ENCODE results near the gene HOXC11. TPM values are rescaled to one million over a fixed set of nuclear protein-coding genes. Genes with fewer than 3 reads are reported as not detected.
A peak's percentile ranks its signal among the peaks of the same experiment; 100 is the strongest.

The HOXC11 gene
- total RNA-seq, 2 experiments from 2014 or later: not detected

DNA sequence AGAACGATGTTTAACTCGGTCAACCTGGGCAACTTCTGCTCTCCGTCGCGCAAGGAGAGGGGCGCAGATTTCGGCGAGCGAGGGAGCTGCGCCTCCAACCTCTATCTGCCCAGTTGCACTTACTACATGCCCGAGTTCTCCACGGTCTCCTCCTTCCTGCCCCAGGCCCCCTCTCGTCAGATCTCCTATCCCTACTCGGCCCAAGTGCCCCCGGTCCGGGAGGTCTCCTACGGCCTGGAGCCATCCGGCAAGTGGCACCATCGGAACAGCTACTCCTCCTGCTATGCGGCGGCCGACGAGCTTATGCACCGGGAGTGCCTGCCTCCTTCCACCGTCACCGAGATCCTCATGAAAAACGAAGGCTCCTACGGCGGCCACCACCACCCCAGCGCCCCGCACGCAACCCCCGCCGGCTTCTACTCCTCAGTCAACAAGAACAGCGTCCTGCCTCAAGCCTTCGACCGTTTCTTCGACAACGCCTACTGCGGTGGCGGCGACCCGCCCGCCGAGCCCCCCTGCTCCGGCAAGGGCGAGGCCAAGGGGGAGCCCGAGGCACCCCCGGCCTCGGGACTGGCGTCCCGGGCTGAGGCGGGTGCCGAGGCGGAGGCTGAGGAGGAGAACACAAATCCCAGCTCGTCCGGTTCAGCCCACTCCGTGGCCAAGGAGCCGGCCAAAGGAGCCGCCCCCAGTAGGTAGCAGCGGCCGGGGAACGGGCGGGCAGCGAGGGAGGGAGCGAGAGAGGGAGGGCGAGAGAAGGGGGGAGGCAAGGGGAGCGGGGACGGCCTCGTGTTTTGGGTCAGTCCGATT is 513 bp downstream of the HOXC11 start:
- H3K9me3 Mint-ChIP-seq (ENCODE audit: insufficient read depth): no peaks in the 10 kb centered on the region
- ATAC-seq (no peak), DNase-seq (no peak)
- peak overlapping the region; percentile 46 for H3K4me3 Mint-ChIP-seq
- H3K36me3 Mint-ChIP-seq (ENCODE audit: low read depth): peaks cover 9% of the 10 kb centered on the region
- CTCF ChIA-PET: interaction anchor here (1.4 kb wide), 1 partner anchor 12 kb away, joined by 3 read pairs; no protein-coding TSS in a partner anchor
- POLR2A ChIA-PET: no interaction called here
- peak overlapping the region; percentile 77 for H3K27ac Mint-ChIP-seq
- H3K27me3 Mint-ChIP-seq (ENCODE audit: low read depth): peaks cover 89% of the 10 kb centered on the region
- peaks cover 17% of the 10 kb centered on the region for H3K4me1 Mint-ChIP-seq (ENCODE audit: low read depth)

- peak within 1 kb of the TSS; percentile 40 for H3K4me3 Mint-ChIP-seq
- no peaks in the 10 kb centered on the region for H3K9me3 Mint-ChIP-seq (ENCODE audit: insufficient read depth)
- ATAC-seq: peak; percentile 42
- H3K27me3 Mint-ChIP-seq (ENCODE audit: low read depth): peaks cover 89% of the 10 kb centered on the region
- ChIA-PET CTCF (no interaction called here), POLR2A (no interaction called here)
- peak within 1 kb of the TSS; percentile 60 for H3K27ac Mint-ChIP-seq
- peaks cover 17% of the 10 kb centered on the region for H3K4me1 Mint-ChIP-seq (ENCODE audit: low read depth)
- H3K36me3 Mint-ChIP-seq (ENCODE audit: low read depth): peaks cover 9% of the 10 kb centered on the region
- DNase-seq: no peak
Observed at GRCh38 chr12:53974084-53975063, 1.4 kb downstream of the HOXC11 start, which contains the start of gene HOTAIR. Gene HOTAIR (minus strand): TSS chr12:53974954.

DNA sequence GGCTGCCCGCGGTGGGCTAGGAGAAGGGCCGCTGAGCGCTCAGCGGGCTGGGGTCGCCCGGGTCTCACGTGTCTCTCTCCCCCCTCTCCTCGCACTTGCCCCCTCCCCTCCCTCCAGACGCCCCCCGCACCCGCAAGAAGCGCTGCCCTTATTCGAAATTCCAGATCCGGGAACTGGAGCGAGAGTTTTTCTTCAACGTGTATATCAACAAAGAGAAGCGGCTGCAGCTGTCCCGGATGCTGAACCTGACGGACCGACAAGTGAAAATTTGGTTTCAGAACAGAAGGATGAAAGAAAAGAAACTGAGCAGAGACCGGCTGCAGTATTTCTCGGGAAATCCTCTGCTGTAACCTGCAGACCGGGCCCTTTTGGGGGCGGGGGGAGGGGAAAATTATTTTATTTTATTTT is 2.1 kb downstream of the HOXC11 start:
- Mint-ChIP-seq H3K9me3 (ENCODE audit: insufficient read depth) (no peaks in the 10 kb centered on the region), H3K27me3 (ENCODE audit: low read depth) (peaks cover 89% of the 10 kb centered on the region), H3K4me1 (ENCODE audit: low read depth) (peaks cover 17% of the 10 kb centered on the region), H3K4me3 (no peak overlapping the region), H3K27ac (no peak overlapping the region), H3K36me3 (ENCODE audit: low read depth) (peaks cover 9% of the 10 kb centered on the region)
- ChIA-PET CTCF (no interaction called here), POLR2A (no interaction called here)
- DNase-seq: no peak
- ATAC-seq: no peak

GRCh38 chr12:53975479-53976152 is 2.7 kb downstream of the HOXC11 start:
- H3K9me3 Mint-ChIP-seq (ENCODE audit: insufficient read depth): no peaks in the 10 kb centered on the region
- peaks cover 11% of the 10 kb centered on the region for H3K36me3 Mint-ChIP-seq (ENCODE audit: low read depth)
- DNase-seq (no peak), ATAC-seq (no peak)
- H3K27me3 Mint-ChIP-seq (ENCODE audit: low read depth): peaks cover 88% of the 10 kb centered on the region
- CTCF ChIA-PET: interaction anchor here (0.9 to 1.9 kb wide), 4 partner anchors 9 to 240 kb away, joined by 3 to 11 read pairs (median 4); partner anchors contain the start of gene HOXC10
- POLR2A ChIA-PET: no interaction called here
- peak overlapping the region; percentile 40 for H3K4me3 Mint-ChIP-seq
- peak overlapping the region; percentile 45 for H3K27ac Mint-ChIP-seq
- peaks cover 22% of the 10 kb centered on the region for H3K4me1 Mint-ChIP-seq (ENCODE audit: low read depth)

DNA sequence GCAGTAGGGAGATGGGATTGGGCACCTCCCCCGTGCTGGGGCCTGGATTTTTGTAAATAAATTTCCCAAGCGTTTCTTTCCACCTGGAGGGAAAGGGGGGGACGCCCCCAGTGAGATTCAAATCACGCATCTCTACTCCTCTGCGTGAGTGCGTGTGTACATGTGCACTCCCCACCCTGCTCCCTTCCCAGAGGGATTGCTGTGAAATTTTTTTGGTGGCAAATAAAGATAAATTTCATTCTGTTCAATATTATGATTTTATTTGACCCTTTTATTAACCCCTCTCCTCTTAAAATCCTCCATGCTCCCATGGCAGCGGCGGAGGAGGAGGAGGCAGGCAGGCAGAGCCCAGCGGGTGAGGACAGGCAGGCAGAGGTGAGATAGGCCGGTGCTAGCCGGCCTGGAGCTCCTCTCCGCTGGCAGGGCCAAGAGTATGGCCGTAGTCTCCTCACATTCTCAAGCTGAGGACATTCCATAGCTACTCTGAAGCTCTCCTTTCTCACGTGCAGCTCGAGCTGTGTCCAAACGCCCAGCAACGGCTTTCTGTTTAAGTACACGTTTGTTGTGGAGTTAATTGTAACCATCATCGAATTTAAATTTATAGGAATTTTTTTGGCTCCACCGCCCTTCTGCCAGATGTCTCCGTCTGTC is 3.4 kb downstream of the HOXC11 start:
- CTCF ChIA-PET: interaction anchor here (0.9 to 1.9 kb wide), 4 partner anchors 9 to 239 kb away, joined by 3 to 11 read pairs (median 4); partner anchors contain the start of gene HOXC10
- H3K4me1 Mint-ChIP-seq (ENCODE audit: low read depth): peaks cover 26% of the 10 kb centered on the region
- H3K9me3 Mint-ChIP-seq (ENCODE audit: insufficient read depth): no peaks in the 10 kb centered on the region
- H3K4me3 Mint-ChIP-seq: no peak overlapping the region
- no peak for DNase-seq
- ATAC-seq: no peak
- H3K27ac Mint-ChIP-seq: no peak overlapping the region
- H3K36me3 Mint-ChIP-seq (ENCODE audit: low read depth): peaks cover 11% of the 10 kb centered on the region
- peaks cover 87% of the 10 kb centered on the region for H3K27me3 Mint-ChIP-seq (ENCODE audit: low read depth)
- POLR2A ChIA-PET: no interaction called here

GRCh38 chr12:53976823-53977595 is 4.1 kb downstream of the HOXC11 start:
- POLR2A ChIA-PET: no interaction called here
- H3K4me3 Mint-ChIP-seq: no peak overlapping the region
- H3K36me3 Mint-ChIP-seq (ENCODE audit: low read depth): peaks cover 11% of the 10 kb centered on the region
- ATAC-seq: no peak
- no peaks in the 10 kb centered on the region for H3K9me3 Mint-ChIP-seq (ENCODE audit: insufficient read depth)
- DNase-seq: no peak
- H3K27ac Mint-ChIP-seq: no peak overlapping the region
- CTCF ChIA-PET: interaction anchor here (1.1 to 1.9 kb wide), 5 partner anchors 8 to 239 kb away, joined by 3 to 11 read pairs (median 3); partner anchors contain the start of gene HOXC10
- peaks cover 87% of the 10 kb centered on the region for H3K27me3 Mint-ChIP-seq (ENCODE audit: low read depth)
- peaks cover 26% of the 10 kb centered on the region for H3K4me1 Mint-ChIP-seq (ENCODE audit: low read depth)

- H3K4me1 Mint-ChIP-seq (ENCODE audit: low read depth): peaks cover 26% of the 10 kb centered on the region
- ATAC-seq (no peak), DNase-seq (no peak)
- ChIA-PET CTCF (interaction anchor here (1.1 to 1.4 kb wide), 2 partner anchors 10 to 28 kb away, joined by 3 read pairs; no protein-coding TSS in a partner anchor), POLR2A (no interaction called here)
- no peak overlapping the region for H3K27ac Mint-ChIP-seq
- H3K4me3 Mint-ChIP-seq: no peak overlapping the region
- H3K27me3 Mint-ChIP-seq (ENCODE audit: low read depth): peaks cover 87% of the 10 kb centered on the region
- peaks cover 10% of the 10 kb centered on the region for H3K36me3 Mint-ChIP-seq (ENCODE audit: low read depth)
- H3K9me3 Mint-ChIP-seq (ENCODE audit: insufficient read depth): no peaks in the 10 kb centered on the region
Observed at GRCh38 chr12:53977596-53978445, 4.9 kb downstream of the HOXC11 start.

DNA sequence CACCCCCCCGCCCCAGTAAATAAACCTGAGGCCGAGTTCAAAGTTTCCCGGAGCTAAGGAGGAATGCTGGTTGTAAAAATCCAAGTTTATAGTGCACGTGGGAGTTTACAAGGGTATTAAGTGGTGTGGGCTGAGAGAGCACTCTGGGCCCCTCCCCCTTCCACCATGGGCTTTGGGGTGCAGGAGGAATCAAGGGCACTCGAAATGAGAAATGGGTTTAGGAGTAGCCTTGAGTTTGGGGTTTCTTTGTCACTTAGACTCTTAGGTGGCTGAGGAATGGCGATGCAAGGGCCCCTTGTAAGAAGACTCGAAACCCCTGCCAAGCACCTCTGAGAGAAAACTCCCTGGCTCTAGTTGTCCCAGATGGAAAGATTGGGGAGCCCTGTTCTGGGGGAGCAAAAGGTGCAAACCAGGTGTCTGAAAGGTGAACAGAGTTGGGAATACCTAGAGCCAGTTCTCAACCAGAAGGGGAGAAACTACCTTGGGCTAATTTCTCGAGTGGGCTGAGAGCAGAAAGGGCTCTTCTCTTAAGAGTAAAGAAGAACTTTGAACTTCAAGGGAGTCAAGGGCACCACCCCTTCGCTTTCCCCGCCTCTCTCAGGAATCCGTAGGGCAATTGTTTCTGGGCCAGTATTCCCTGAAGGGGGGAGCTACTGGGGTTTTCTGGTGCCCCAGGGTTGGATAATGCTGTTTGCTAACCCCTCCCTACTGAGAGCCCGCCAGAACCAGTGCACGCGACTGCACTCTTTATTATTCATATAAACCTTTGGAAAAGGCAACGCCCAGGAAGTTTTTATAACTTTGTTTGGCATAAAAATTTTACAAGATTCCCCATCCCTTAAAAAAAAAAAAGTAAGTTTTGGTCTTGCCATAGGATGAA is 5.8 kb downstream of the HOXC11 start:
- peaks cover 19% of the 10 kb centered on the region for H3K4me1 Mint-ChIP-seq (ENCODE audit: low read depth)
- no peak overlapping the region for H3K27ac Mint-ChIP-seq
- H3K4me3 Mint-ChIP-seq: no peak overlapping the region
- no peak for DNase-seq
- H3K36me3 Mint-ChIP-seq (ENCODE audit: low read depth): peaks cover 4% of the 10 kb centered on the region
- H3K27me3 Mint-ChIP-seq (ENCODE audit: low read depth): peaks cover 89% of the 10 kb centered on the region
- H3K9me3 Mint-ChIP-seq (ENCODE audit: insufficient read depth): no peaks in the 10 kb centered on the region
- no peak for ATAC-seq
- ChIA-PET CTCF (interaction anchor here (1.1 to 1.4 kb wide), 2 partner anchors 10 to 27 kb away, joined by 3 read pairs; no protein-coding TSS in a partner anchor), POLR2A (no interaction called here)

DNA sequence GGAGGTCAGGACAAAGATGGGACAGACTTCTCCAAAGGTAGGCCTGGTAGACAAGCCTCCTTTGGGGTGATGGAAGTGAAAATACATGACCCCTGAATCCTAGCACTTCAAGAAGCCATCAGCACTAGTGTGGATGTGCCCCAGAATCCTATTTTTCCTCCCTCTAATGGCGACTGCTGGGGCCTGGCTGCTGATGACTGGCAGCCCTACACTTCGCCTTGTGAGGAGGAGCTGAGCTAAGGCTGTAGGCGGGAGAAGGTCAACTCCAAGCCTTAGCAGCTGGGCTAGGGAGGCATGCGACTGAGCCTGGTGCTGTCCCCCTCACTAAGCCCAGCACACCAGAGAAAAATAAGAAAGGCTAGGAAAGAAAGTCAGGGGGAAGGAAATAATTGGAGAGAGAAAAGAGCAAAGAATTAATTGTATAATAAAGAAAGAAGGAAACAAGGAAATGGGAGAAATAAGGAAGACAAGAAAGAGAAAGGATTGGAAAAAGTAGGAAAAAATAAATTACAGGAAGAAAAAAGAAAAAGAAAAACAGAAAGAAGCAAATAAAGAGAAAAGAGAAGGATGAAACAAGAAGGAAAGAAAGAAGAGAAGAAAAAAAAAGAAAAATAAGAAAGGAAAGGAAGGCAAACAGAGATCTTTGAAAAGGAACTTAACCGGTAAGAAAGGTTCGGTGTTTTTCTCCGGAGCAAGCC is 7.3 kb downstream of the HOXC11 start:
- ChIA-PET CTCF (interaction anchor here (1.1 kb wide), 1 partner anchor 221 kb away, joined by 4 read pairs; no protein-coding TSS in a partner anchor), POLR2A (interaction anchor here (0.5 to 0.7 kb wide), 2 partner anchors 45 to 221 kb away, joined by 3 to 4 read pairs; no protein-coding TSS in a partner anchor)
- DNase-seq (no peak), ATAC-seq (no peak)
- peaks cover 22% of the 10 kb centered on the region for H3K4me1 Mint-ChIP-seq (ENCODE audit: low read depth)
- no peaks in the 10 kb centered on the region for H3K9me3 Mint-ChIP-seq (ENCODE audit: insufficient read depth)
- peaks cover 92% of the 10 kb centered on the region for H3K27me3 Mint-ChIP-seq (ENCODE audit: low read depth)
- no peak overlapping the region for H3K27ac Mint-ChIP-seq
- no peak overlapping the region for H3K4me3 Mint-ChIP-seq
- H3K36me3 Mint-ChIP-seq (ENCODE audit: low read depth): peaks cover 4% of the 10 kb centered on the region
